ENCODE measurements around the gene TBC1D9. TPM values are rescaled to one million over a fixed set of nuclear protein-coding genes. Genes with fewer than 3 reads are reported as not detected.

TBC1D9 gene
- total RNA-seq, 1 donor from 2014 or later = 22.1 TPM

DNA sequence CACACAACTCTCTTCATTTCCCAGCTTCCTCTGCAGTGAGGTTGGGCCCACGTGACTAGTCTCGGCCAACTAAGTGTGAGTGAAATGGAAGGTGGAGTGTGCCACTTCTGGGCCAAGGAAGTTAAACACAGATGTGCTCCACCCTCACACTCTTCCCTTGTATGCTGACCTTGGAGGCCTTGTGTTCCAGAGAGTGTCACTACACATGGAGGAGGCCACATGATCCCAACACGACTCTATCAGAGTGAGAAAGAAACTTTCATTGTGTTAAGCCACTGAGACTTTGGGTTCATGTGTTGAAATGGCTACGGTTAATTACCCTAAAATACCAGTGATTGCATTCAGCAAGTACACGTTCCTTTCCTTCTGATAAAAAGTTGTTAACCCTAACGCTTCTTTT lies 55.1 kb downstream of the TBC1D9 start:
- intact Hi-C loops (cut with DNase I) = no loop called here
- Histone ChIP-seq H3K27ac (no peak overlapping the region), H3K4me1 (peaks cover 36% of the 10 kb centered on the region), H3K4me3 (no peak overlapping the region), H3K36me3 (no peaks in the 10 kb centered on the region), H3K27me3 (no peaks in the 10 kb centered on the region), H3K9me3 (no peaks in the 10 kb centered on the region)
- TF ChIP-seq, protein P1, sequence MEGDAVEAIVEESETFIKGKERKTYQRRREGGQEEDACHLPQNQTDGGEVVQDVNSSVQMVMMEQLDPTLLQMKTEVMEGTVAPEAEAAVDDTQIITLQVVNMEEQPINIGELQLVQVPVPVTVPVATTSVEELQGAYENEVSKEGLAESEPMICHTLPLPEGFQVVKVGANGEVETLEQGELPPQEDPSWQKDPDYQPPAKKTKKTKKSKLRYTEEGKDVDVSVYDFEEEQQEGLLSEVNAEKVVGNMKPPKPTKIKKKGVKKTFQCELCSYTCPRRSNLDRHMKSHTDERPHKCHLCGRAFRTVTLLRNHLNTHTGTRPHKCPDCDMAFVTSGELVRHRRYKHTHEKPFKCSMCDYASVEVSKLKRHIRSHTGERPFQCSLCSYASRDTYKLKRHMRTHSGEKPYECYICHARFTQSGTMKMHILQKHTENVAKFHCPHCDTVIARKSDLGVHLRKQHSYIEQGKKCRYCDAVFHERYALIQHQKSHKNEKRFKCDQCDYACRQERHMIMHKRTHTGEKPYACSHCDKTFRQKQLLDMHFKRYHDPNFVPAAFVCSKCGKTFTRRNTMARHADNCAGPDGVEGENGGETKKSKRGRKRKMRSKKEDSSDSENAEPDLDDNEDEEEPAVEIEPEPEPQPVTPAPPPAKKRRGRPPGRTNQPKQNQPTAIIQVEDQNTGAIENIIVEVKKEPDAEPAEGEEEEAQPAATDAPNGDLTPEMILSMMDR (IDR thresholded peaks at IDR 0.05) = no peak
- TF ChIP-seq POLR2A (IDR thresholded peaks at IDR 0.05) (no peak), POLR2AphosphoS5 (IDR thresholded peaks at IDR 0.05; ENCODE audit: insufficient read depth in 1 of 2, low read depth in 1 of 2) (no peak)
- DNase-seq (ENCODE audit: extremely low spot score in 2 of 2) = no peak

DNA sequence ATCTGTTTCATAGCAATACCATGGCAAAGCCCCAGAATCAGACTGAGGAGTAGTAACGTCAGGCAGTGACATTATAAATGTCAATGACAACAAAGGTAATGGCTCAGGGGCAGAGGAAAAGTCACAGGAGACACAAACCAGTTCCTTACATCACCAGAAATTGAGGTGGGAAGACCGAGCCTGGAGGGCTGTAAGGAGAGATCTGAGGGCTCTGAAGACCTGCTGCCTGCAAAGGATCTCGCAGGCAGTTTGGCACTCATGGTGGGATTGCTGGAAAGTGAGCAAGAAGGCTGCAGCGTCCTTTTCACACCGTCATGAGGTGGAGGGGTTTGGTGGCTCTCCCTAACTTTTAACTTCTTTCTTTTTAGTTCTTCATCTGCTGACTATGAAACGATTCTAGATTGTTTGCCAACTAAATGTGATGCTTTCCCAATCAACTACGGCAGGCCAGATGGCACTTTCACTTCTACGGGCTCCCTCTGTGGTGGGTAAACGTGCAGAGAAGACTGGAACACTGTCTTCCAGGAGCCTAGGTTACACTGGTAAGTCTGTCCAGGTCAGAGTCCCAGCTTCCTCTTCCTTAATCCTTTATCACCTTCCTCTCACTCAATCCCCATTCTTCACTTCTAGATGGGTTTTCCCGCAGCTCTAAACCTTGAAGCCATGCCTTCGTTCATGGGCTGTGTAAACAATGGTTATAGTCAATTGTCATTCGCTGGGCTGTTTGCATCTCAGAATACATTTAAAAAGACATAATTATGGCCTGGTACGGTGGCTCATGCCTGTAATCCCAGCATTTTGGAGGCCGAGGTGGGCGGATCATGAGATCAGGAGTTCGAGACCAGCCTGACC lies 58.2 kb downstream of the TBC1D9 start:
- Histone ChIP-seq H3K27me3 (no peaks in the 10 kb centered on the region), H3K4me3 (no peak overlapping the region), H3K4me1 (peaks cover 18% of the 10 kb centered on the region), H3K36me3 (no peaks in the 10 kb centered on the region), H3K9me3 (no peaks in the 10 kb centered on the region), H3K27ac (no peak overlapping the region)
- TF ChIP-seq POLR2AphosphoS5 (IDR thresholded peaks at IDR 0.05; ENCODE audit: insufficient read depth in 1 of 2, low read depth in 1 of 2) (no peak), POLR2A (IDR thresholded peaks at IDR 0.05) (no peak)
- TF ChIP-seq, protein P1 (IDR thresholded peaks at IDR 0.05) = no peak
- intact Hi-C loops (cut with DNase I) = no loop called here
- DNase-seq (ENCODE audit: extremely low spot score in 2 of 2) = no peak

DNA sequence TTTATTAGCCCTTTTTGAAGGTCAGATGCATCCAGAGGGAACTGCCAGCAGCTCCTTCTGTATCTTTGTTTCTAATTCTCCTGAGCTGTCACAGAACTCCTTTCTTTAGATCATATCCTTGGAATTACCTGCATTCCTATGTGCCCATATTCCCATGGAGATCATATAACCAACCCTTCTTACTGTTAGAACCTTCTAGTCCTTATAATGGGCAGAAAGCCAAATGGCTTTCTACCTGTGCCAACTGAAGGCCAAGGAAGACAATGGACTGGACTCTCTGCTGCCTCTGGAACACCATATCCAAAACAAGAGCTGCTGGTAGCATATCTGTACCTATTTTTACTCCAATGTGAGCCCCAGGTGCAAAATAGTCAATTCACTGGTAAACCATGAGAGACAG lies 60.7 kb downstream of the TBC1D9 start:
- intact Hi-C loops (cut with DNase I) = no loop called here
- Histone ChIP-seq H3K4me3 (no peak overlapping the region), H3K27ac (no peak overlapping the region), H3K27me3 (no peaks in the 10 kb centered on the region), H3K9me3 (no peaks in the 10 kb centered on the region), H3K36me3 (no peaks in the 10 kb centered on the region), H3K4me1 (peaks cover 8% of the 10 kb centered on the region)
- DNase-seq (ENCODE audit: extremely low spot score in 2 of 2) = no peak
- TF ChIP-seq, protein P1 (IDR thresholded peaks at IDR 0.05) = no peak

DNA sequence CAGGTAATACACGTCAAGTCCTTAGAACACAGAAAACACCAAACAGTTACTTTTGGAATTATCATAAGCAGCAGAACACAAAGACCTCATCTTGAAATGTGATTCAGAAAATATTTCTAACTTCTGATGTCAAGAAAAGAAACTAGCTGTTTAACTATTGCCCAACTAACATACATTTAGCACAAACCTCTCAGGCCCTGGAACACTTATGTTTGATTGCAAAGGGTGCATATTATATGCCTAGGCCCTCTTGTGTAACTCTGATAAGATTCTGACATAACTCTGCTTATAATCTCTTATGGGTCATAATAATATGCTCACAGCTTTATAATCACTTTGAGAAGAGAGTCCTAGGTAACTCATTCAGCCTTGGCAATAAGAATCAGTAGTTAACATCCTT lies 62.6 kb downstream of the TBC1D9 start:
- intact Hi-C loops (cut with DNase I) = no loop called here
- no peak for DNase-seq (ENCODE audit: extremely low spot score in 2 of 2)
- TF ChIP-seq POLR2A (IDR thresholded peaks at IDR 0.05) = no peak
- TF ChIP-seq POLR2AphosphoS5 (IDR thresholded peaks at IDR 0.05; ENCODE audit: insufficient read depth in 1 of 2, low read depth in 1 of 2) = no peak
- TF ChIP-seq, protein P1 (IDR thresholded peaks at IDR 0.05) = no peak
- Histone ChIP-seq H3K4me3 (no peak overlapping the region), H3K4me1 (peaks cover 13% of the 10 kb centered on the region), H3K36me3 (no peaks in the 10 kb centered on the region), H3K27ac (no peak overlapping the region), H3K9me3 (no peaks in the 10 kb centered on the region), H3K27me3 (no peaks in the 10 kb centered on the region)

DNA sequence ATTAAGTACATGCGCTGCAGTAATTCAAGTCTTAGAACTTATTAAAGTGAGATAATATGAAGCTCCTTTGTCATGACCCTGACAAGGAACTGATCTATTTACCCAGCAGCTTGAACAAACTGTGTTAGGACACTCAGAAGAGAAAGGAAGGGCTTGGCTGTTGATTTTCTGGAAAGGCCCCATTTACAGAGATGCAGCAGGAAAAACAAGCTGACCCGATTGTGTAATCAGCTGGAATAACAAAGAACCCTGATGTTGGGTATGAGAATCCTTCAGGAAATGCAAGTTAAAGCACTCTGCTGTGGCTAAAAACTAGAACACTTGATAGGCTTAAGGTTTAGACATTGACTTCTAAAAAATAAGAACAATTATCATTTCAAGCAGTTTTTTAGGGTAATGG lies 64.8 kb downstream of the TBC1D9 start:
- intact Hi-C loops (cut with DNase I) = no loop called here
- TF ChIP-seq POLR2A (IDR thresholded peaks at IDR 0.05) = no peak
- peak in 1 of 2 donors; percentile 67 for TF ChIP-seq POLR2AphosphoS5 (IDR thresholded peaks at IDR 0.05; ENCODE audit: insufficient read depth in 1 of 2, low read depth in 1 of 2)
- H3K4me1 ChIP-seq = peaks cover 13% of the 10 kb centered on the region
- no peak for DNase-seq (ENCODE audit: extremely low spot score in 2 of 2)
- H3K27ac ChIP-seq = peak overlapping the region; percentile 44
- no peaks in the 10 kb centered on the region for H3K9me3 ChIP-seq
- no peaks in the 10 kb centered on the region for H3K27me3 ChIP-seq
- no peak overlapping the region for H3K4me3 ChIP-seq
- no peaks in the 10 kb centered on the region for H3K36me3 ChIP-seq
